H9 (cell line): ENCODE measurements around the gene OPALIN. TPM values are rescaled to one million over a fixed set of nuclear protein-coding genes. Genes with fewer than 3 reads are reported as not detected.
A peak's percentile ranks its signal among the peaks of the same experiment; 100 is the strongest.

Source experiments
- DNase-seq: peaks from one replicate; pipeline ENCODE4 v3.0.0-alpha.2; 2017
- H2AFZ ChIP-seq: one replicate; pipeline ENCODE4 v1.6.1; 2013; ENCODE audit warnings: mild to moderate bottlenecking, low read length, control low read depth, moderate library complexity
- H2AK5ac ChIP-seq: 2 replicates; pipeline ENCODE4 v1.6.1; 2013; ENCODE audit warnings: low read length, control low read depth, mixed read lengths; ENCODE audit not compliant: insufficient read length
- H2BK120ac ChIP-seq: one replicate; pipeline ENCODE4 v1.6.1; 2013; ENCODE audit warnings: low read depth, mild to moderate bottlenecking, low read length, control low read depth, inconsistent platforms; ENCODE audit not compliant: poor library complexity, severe bottlenecking
- H2BK12ac ChIP-seq: 2 replicates; pipeline ENCODE4 v1.6.1; 2013; ENCODE audit warnings: low read length, control low read depth, mixed read lengths, low read depth; ENCODE audit not compliant: insufficient read length
- H2BK15ac ChIP-seq: 2 replicates; pipeline ENCODE4 v1.6.1; 2013; ENCODE audit warnings: low read depth, low read length, control low read depth
- H2BK20ac ChIP-seq: one replicate; pipeline ENCODE4 v1.6.1; 2013; ENCODE audit warnings: low read depth, mild to moderate bottlenecking, low read length, control low read depth, inconsistent platforms; ENCODE audit not compliant: poor library complexity, severe bottlenecking
- H2BK5ac ChIP-seq: 2 replicates; pipeline ENCODE4 v1.6.1; 2013; ENCODE audit warnings: low read length, control low read depth, mixed read lengths; ENCODE audit not compliant: insufficient read length
- H3K14ac ChIP-seq: 2 replicates; pipeline ENCODE4 v1.6.1; 2013; ENCODE audit warnings: low read length, control low read depth; ENCODE audit not compliant: insufficient read depth
- H3K18ac ChIP-seq: 2 replicates; pipeline ENCODE4 v1.6.1; 2013; ENCODE audit warnings: low read depth, mild to moderate bottlenecking, mixed read lengths, low read length, control low read depth; ENCODE audit not compliant: insufficient read length
- H3K23ac ChIP-seq: 2 replicates; pipeline ENCODE4 v1.6.1; 2013; ENCODE audit warnings: low read length, control low read depth, mixed read lengths, low read depth; ENCODE audit not compliant: insufficient read length
- H3K23me2 ChIP-seq: 2 replicates; pipeline ENCODE4 v1.6.1; 2013; ENCODE audit warnings: low read depth, mild to moderate bottlenecking, mixed read lengths, low read length, control low read depth; ENCODE audit not compliant: insufficient read length, poor library complexity, severe bottlenecking
- H3K27ac ChIP-seq: 2 replicates; pipeline ENCODE4 v1.5.1; 2013; ENCODE audit warnings: low read length, control low read depth, mixed read lengths, low read depth; ENCODE audit not compliant: insufficient read length
- H3K27me3 ChIP-seq: 2 replicates; pipeline ENCODE4 v1.6.1; 2013; ENCODE audit warnings: low read length, control low read depth, inconsistent platforms; ENCODE audit not compliant: insufficient read depth
- H3K4ac ChIP-seq: 2 replicates; pipeline ENCODE4 v1.6.1; 2013; ENCODE audit warnings: low read depth, mild to moderate bottlenecking, control low read depth, inconsistent platforms, low read length, moderate library complexity
- H3K4me1 ChIP-seq: 2 replicates; pipeline ENCODE4 v1.6.1; 2013; ENCODE audit warnings: low read length, control low read depth, inconsistent platforms; ENCODE audit not compliant: insufficient read depth
- H3K4me2 ChIP-seq: 2 replicates; pipeline ENCODE4 v1.6.1; 2013; ENCODE audit warnings: low read length, control low read depth, mixed read lengths; ENCODE audit not compliant: insufficient read length, insufficient read depth
- H3K56ac ChIP-seq: 2 replicates; pipeline ENCODE4 v1.6.1; 2013; ENCODE audit warnings: low read depth, mild to moderate bottlenecking, mixed read lengths, low read length, control low read depth; ENCODE audit not compliant: insufficient read length
- H3K79me1 ChIP-seq: 2 replicates; pipeline ENCODE4 v1.6.1; 2013; ENCODE audit warnings: low read depth, mild to moderate bottlenecking, moderate library complexity, low read length, control low read depth, inconsistent platforms; ENCODE audit not compliant: insufficient read depth, poor library complexity, severe bottlenecking
- H3K79me2 ChIP-seq: 2 replicates; pipeline ENCODE4 v1.6.1; 2013; ENCODE audit warnings: low read length, control low read depth, inconsistent platforms; ENCODE audit not compliant: insufficient read depth
- H3K9ac ChIP-seq: 2 replicates; pipeline ENCODE4 v1.6.1; 2013; ENCODE audit warnings: low read length, control low read depth, mixed read lengths; ENCODE audit not compliant: insufficient read length; ENCODE audit errors: extremely low read depth
- H3K9me3 ChIP-seq: one replicate; pipeline ENCODE4 v1.6.1; 2013; ENCODE audit warnings: low read depth, low read length, inconsistent platforms; ENCODE audit not compliant: control insufficient read depth
- H3T11ph ChIP-seq: one replicate; pipeline ENCODE4 v1.6.1; 2013; ENCODE audit warnings: mild to moderate bottlenecking, low read length, control low read depth, inconsistent platforms
- H4K20me1 ChIP-seq: one replicate; pipeline ENCODE4 v1.6.1; 2013; ENCODE audit not compliant: control insufficient read depth, insufficient read length, insufficient read depth
- H4K5ac ChIP-seq: 2 replicates; pipeline ENCODE4 v1.6.1; 2013; ENCODE audit warnings: low read depth, mild to moderate bottlenecking, mixed read lengths, low read length, control low read depth; ENCODE audit not compliant: insufficient read length
- H4K8ac ChIP-seq: replicated peaks from 2 replicates; pipeline ENCODE4 v1.6.1; 2013; ENCODE audit warnings: low read length, control low read depth, mixed read lengths, low read depth; ENCODE audit not compliant: insufficient read length
- H4K91ac ChIP-seq: 2 replicates; pipeline ENCODE4 v1.6.1; 2013; ENCODE audit warnings: low read depth, mild to moderate bottlenecking, moderate library complexity, mixed read lengths, low read length, control low read depth; ENCODE audit not compliant: insufficient read length
- H3K27ac Mint-ChIP-seq, 3 experiments: 2 replicates in 2 of 3; 3 replicates in 1 of 3; pipeline ENCODE4 v1.8.0; 2020 to 2021; ENCODE audit warnings: mixed read lengths in 3 of 3, mild to moderate bottlenecking in 1 of 3, moderate library complexity in 1 of 3
- H3K27me3 Mint-ChIP-seq: 2 replicates; pipeline ENCODE4 v1.8.0; 2021; ENCODE audit warnings: low read depth, mild to moderate bottlenecking, moderate library complexity, mixed read lengths
- H3K36me3 Mint-ChIP-seq, 3 experiments: 2 replicates in 2 of 3; 3 replicates in 1 of 3; pipeline ENCODE4 v1.8.0; 2020 to 2021; ENCODE audit warnings: low read depth in 3 of 3, mixed read lengths in 3 of 3; ENCODE audit not compliant: insufficient read depth in 1 of 3
- H3K4me1 Mint-ChIP-seq, 2 experiments: 2 replicates each; pipeline ENCODE4 v1.8.0; 2020; ENCODE audit warnings: mixed read lengths in 2 of 2
- H3K4me3 Mint-ChIP-seq, 2 experiments: 2 replicates in 1 of 2; 3 replicates in 1 of 2; pipeline ENCODE4 v1.8.0; 2020 to 2021; ENCODE audit warnings: mild to moderate bottlenecking in 2 of 2, mixed read lengths in 2 of 2, moderate library complexity in 1 of 2
- H3K9me3 Mint-ChIP-seq, 2 experiments: 2 replicates in 1 of 2; 3 replicates in 1 of 2; pipeline ENCODE4 v1.8.0; 2020; ENCODE audit warnings: mild to moderate bottlenecking in 2 of 2, mixed read lengths in 2 of 2, moderate library complexity in 1 of 2
- CTCF ChIP-seq: fragments of 200-600 bp; sonication (generic); conservative IDR thresholded peaks from 3 replicates; pipeline ENCODE4 v1.8.0; 2021; ENCODE audit warnings: antibody characterized with exemption, mild to moderate bottlenecking
- WGBS: extraction: QIAGEN DNeasy Blood & Tissue Kit; methylation state at CpG from one replicate; pipeline ENCODE4 v1.1.7; 2013; ENCODE audit warnings: missing lambda C conversion rate, low lambda C conversion rate, mixed read lengths; ENCODE audit not compliant: insufficient read length; ENCODE audit errors: extremely low coverage; 5-methylcytosine and 5-hydroxymethylcytosine counted together
- total RNA-seq: library from RNA; stranded (reverse); gene quantifications from 2 replicates; pipeline ENCODE4 v1.2.1, GENCODE V29; 2021

OPALIN gene
- total RNA-seq, 1 experiment from 2014 or later: not detected

DNA sequence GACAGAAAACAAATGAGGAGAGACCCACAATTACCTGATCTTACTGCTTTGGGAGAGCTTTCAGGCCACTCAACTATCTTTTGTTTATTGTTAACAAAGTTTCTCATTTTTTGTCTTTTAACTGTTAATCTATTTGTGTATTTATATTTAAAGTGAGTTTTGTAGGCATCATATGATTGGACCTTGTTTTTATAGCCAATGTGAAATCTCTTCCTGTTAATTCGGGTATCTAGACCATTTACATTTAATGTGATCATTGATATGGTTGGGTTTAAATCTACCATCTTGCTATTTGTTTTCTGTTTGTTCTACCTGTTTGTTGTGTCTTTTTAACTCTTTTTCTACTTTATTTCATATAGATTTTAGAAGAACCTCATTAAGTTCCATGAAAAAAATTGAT, 12.5 kb downstream of the OPALIN start:
- peaks cover 31% of the 10 kb centered on the region for H3K27me3 Mint-ChIP-seq
- Histone ChIP-seq H3K56ac (no peak overlapping the region), H3K79me2 (no peaks in the 10 kb centered on the region), H3K18ac (no peak overlapping the region), H3T11ph (no peak overlapping the region), H4K91ac (peak overlapping the region; percentile 87), H3K27me3 (no peaks in the 10 kb centered on the region), H3K79me1 (no peaks in the 10 kb centered on the region), H3K4ac (no peak overlapping the region), H3K9ac (no peak overlapping the region), H2BK5ac (no peak overlapping the region), H3K9me3 (peaks cover 5% of the 10 kb centered on the region), H3K4me1 (peaks cover 6% of the 10 kb centered on the region; the same call in 1 of the 2 replicates), H3K23ac (no peak overlapping the region), H2AK5ac (no peak overlapping the region), H3K27ac (peak overlapping the region; percentile 88), H3K4me2 (no peak overlapping the region), H2BK15ac (no peak overlapping the region), H2BK120ac (no peak overlapping the region), H2BK12ac (no peak overlapping the region), H3K14ac (no peak overlapping the region), H2BK20ac (no peak overlapping the region), H4K8ac (no peak overlapping the region), H2AFZ (no peak overlapping the region), H3K23me2 (no peaks in the 10 kb centered on the region), H4K20me1 (no peaks in the 10 kb centered on the region), H4K5ac (no peak overlapping the region)
- H3K36me3 Mint-ChIP-seq: peaks cover 11 to 27% (median 21%) of the 10 kb centered on the region in 3 experiments
- WGBS: no CpG with 5 or more reads among the region's 1 CpG
- DNase-seq: no peak
- no peak overlapping the region for H3K27ac Mint-ChIP-seq
- H3K4me1 Mint-ChIP-seq: peaks cover 33 to 34% of the 10 kb centered on the region in 2 experiments
- H3K4me3 Mint-ChIP-seq: no peak overlapping the region
- no peak for TF ChIP-seq CTCF
- H3K9me3 Mint-ChIP-seq: peaks cover 25 to 29% of the 10 kb centered on the region in 2 experiments
